ENCODE data around the gene ACVR1. TPM values are rescaled to one million over a fixed set of nuclear protein-coding genes. Genes with fewer than 3 reads are reported as not detected.

ACVR1 gene
- total and polyA plus RNA-seq, 9 of the 15 experiments (the other 6 are each of a cell fraction or from before 2014, with no cell fraction given) = 3.8 to 14.3 (median 6.9) TPM

- TF ChIP-seq CHD7 (IDR thresholded peaks at IDR 0.05; ENCODE audit: low read depth, low read length) (no peak), ZBTB9 (CRISPR knock-in tag; IDR thresholded peaks at IDR 0.05) (no peak), ZNF696 (CRISPR knock-in tag; conservative IDR thresholded peaks at IDR 0.05) (no peak)
Observed at GRCh38 chr2:157830266-157830665, 45.9 kb downstream of the ACVR1 start (continued).

Measured in K562 (cell line).